Natural killer cell treated with Interleukin-12 subunit alpha and Interleukin-12 subunit beta and Interleukin-15 and Interleukin-18, amount 100 ng/mL, for 72 hours (primary cell): Measurements from ENCODE around the gene RBP5. TPM values are rescaled to one million over a fixed set of nuclear protein-coding genes. Genes with fewer than 3 reads are reported as not detected.

ENCODE experiments used
- ATAC-seq, 2 donors: fragments of 150-1000 bp; cut with Tn5 transposase in 1 of 2; sonication (Bioruptor Pico), chemical (Tn5 transposase) in 1 of 2; 2 replicates each; pipeline ENCODE4 v1.10.0; 2021
- DNase-seq: peaks from one replicate; pipeline ENCODE4 v3.0.0; 2022; ENCODE audit warnings: low spot score
- H3K27ac Mint-ChIP-seq, 2 donors: 1 replicate in 1 of 2; 2 replicates in 1 of 2; pipeline ENCODE4 v1.8.0; 2022; ENCODE audit warnings: mixed read lengths in 2 of 2, mild to moderate bottlenecking in 1 of 2, moderate library complexity in 1 of 2
- H3K27me3 Mint-ChIP-seq, 2 donors: 1 replicate in 1 of 2; 2 replicates in 1 of 2; pipeline ENCODE4 v1.8.0; 2022; ENCODE audit warnings: mixed read lengths in 2 of 2
- H3K36me3 Mint-ChIP-seq: one replicate; pipeline ENCODE4 v1.8.0; 2022; ENCODE audit warnings: mixed read lengths
- H3K4me1 Mint-ChIP-seq, 2 donors: 1 replicate in 1 of 2; 2 replicates in 1 of 2; pipeline ENCODE4 v1.8.0; 2022; ENCODE audit warnings: low read depth in 2 of 2, mixed read lengths in 2 of 2, mild to moderate bottlenecking in 1 of 2
- H3K4me3 Mint-ChIP-seq: one replicate; pipeline ENCODE4 v1.8.0; 2022; ENCODE audit warnings: mixed read lengths
- H3K9me3 Mint-ChIP-seq: 2 replicates; pipeline ENCODE4 v1.8.0; 2022; ENCODE audit warnings: mixed read lengths
- total RNA-seq, 2 donors: library from RNA; stranded (reverse); gene quantifications; one replicate each; pipeline ENCODE4 v1.2.3, GENCODE V29; 2022

RBP5 gene
- total RNA-seq, 2 donors from 2014 or later = not detected

- DNase-seq (no peak), ATAC-seq (no peak)
- Mint-ChIP-seq H3K27ac (no peak overlapping the region), H3K9me3 (no peaks in the 10 kb centered on the region), H3K4me1 (peaks cover 5% of the 10 kb centered on the region in 2 donors), H3K36me3 (no peaks in the 10 kb centered on the region), H3K4me3 (no peak overlapping the region), H3K27me3 (no peaks in the 10 kb centered on the region)
Measured at GRCh38 chr12:7096006-7096932, 32.4 kb downstream of the RBP5 start.

DNA sequence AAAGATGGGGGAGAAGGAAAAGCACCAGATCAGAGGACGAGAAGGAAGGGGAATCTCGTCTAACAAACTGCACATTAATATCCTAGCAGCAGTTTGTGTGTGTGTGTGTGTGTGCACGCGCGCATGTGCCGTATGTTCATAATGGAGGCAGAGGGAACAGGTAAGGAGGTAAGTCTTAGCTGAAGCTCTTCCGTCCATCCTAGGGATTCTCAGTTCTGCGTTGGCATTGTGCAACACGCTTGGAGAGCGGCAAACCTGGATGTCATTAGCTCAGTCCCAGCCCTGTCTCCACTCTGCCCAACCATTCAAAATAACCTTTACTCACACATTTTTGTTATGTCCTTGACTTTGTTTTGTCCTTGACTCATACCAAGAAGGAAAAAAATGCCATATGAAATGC is 34.8 kb downstream of the RBP5 start:
- H3K4me3 Mint-ChIP-seq = no peak overlapping the region
- no peaks in the 10 kb centered on the region for H3K9me3 Mint-ChIP-seq
- DNase-seq = no peak
- H3K27ac Mint-ChIP-seq = no peak overlapping the region
- no peaks in the 10 kb centered on the region for H3K27me3 Mint-ChIP-seq
- H3K4me1 Mint-ChIP-seq = peaks cover 5% of the 10 kb centered on the region in 2 donors
- H3K36me3 Mint-ChIP-seq = no peaks in the 10 kb centered on the region
- no peak for ATAC-seq

DNA sequence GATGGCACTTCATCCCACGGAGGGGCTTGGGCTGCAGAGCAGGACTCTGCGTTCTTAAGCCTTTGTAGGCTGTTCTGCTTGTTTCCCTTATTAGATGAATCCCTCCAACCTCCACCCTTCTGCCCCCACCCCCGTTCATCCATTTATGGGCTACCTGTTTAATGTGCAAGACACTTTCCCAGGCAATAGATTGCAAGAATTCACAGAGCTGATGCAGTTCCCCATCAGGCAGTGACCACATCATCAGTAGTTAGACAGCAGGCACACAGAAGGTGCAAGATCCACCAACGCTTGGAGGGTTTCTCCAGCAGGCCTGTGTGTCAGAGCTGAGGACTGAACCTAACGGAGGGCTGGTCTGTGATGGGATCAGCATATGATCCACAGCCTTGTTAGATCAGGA is 35.2 kb downstream of the RBP5 start:
- ATAC-seq = no peak
- Mint-ChIP-seq H3K4me1 (peaks cover 5% of the 10 kb centered on the region in 2 donors), H3K4me3 (no peak overlapping the region)

DNA sequence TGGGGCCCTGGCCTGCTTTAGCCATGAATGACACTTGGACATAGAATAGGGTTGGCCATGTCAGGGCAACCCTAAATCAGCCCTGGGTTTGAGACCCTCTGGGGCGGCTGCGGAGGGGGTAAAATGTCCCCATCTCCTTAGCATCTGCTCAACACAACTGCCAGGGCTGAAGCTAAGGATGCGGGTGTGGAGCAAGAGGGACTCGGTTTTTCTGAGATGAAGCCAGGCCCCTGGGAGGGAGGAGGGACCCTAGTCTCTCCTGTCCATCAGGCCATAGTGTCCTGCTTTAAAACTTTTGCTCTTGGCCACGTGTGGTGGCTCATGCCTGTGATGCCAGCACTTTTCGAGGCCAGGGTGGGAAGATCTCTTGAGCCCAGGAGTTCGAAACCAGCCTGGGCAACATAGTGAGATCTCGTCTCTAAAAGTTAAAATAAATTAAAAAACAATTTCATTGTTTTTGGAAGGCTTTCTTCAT is 35.7 kb downstream of the RBP5 start:
- H3K27ac Mint-ChIP-seq = no peak overlapping the region
- no peaks in the 10 kb centered on the region for H3K9me3 Mint-ChIP-seq
- no peaks in the 10 kb centered on the region for H3K36me3 Mint-ChIP-seq
- no peak for DNase-seq
- ATAC-seq = peak in 1 of 2 donors; percentile 17
- H3K4me3 Mint-ChIP-seq = no peak overlapping the region
- H3K4me1 Mint-ChIP-seq = peaks cover 5% of the 10 kb centered on the region in 2 donors
- H3K27me3 Mint-ChIP-seq = no peaks in the 10 kb centered on the region

More for the DNA sequence above, 35.2 kb downstream of the RBP5 start:
- Mint-ChIP-seq H3K36me3 (no peaks in the 10 kb centered on the region), H3K27me3 (no peaks in the 10 kb centered on the region), H3K9me3 (no peaks in the 10 kb centered on the region), H3K27ac (no peak overlapping the region)
- no peak for DNase-seq

- H3K9me3 Mint-ChIP-seq = no peaks in the 10 kb centered on the region
- DNase-seq (peak; percentile 70), ATAC-seq (peak; percentile 55 to 66)
- H3K27ac Mint-ChIP-seq = peak within 1 kb of the TSS in 1 of 2 donors; percentile 75
- peak within 1 kb of the TSS; percentile 75 for H3K4me3 Mint-ChIP-seq
- H3K4me1 Mint-ChIP-seq = peaks cover 5% of the 10 kb centered on the region in 2 donors
- H3K27me3 Mint-ChIP-seq = no peaks in the 10 kb centered on the region
- H3K36me3 Mint-ChIP-seq = no peaks in the 10 kb centered on the region
Measured at GRCh38 chr12:7092229-7092985, 36.3 kb downstream of the RBP5 start, which contains the start of gene C1R. TSS of gene C1R (minus strand) at chr12:7092445. CDS start at chr12:7092388, 57 bp downstream.

DNA sequence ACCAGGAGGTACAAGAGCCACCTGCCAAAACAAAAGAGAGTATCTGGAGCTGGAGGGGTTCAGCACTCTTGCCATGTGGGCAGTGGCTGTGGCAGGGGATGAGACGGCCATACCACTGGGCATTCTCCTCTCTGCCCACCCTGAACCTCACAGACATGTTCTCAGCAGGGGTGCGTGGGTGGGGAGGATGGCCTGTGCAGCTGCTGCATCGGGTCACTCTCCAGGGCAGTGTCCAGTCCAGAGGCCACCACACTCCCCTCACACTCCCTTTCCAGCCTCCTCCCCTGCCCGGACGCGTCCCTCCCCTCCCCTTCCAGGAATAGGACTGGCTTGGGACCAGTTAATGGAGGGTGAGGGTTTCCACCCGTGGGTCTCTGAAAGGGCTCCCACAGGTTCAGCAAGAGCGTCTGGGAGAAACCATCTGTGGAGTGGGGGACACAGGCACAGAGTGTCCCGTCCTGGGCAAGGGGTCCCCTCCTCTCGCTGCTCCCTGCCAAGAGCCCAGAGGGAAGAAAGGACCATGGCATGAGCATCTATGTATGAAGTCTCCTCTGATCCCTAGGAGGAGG is 36.9 kb downstream of the RBP5 start:
- no peaks in the 10 kb centered on the region for H3K27me3 Mint-ChIP-seq
- no peak for ATAC-seq
- H3K9me3 Mint-ChIP-seq = no peaks in the 10 kb centered on the region
- H3K36me3 Mint-ChIP-seq = no peaks in the 10 kb centered on the region
- DNase-seq = no peak
- peaks cover 5% of the 10 kb centered on the region in 2 donors for H3K4me1 Mint-ChIP-seq
- H3K27ac Mint-ChIP-seq = peak overlapping the region in 1 of 2 donors; percentile 75
- peak overlapping the region; percentile 75 for H3K4me3 Mint-ChIP-seq

- no peaks in the 10 kb centered on the region for H3K36me3 Mint-ChIP-seq
- H3K27ac Mint-ChIP-seq = no peak overlapping the region
- H3K9me3 Mint-ChIP-seq = no peaks in the 10 kb centered on the region
- ATAC-seq (no peak), DNase-seq (no peak)
- no peaks in the 10 kb centered on the region for H3K27me3 Mint-ChIP-seq
- H3K4me1 Mint-ChIP-seq = peaks cover 5% of the 10 kb centered on the region in 2 donors
- peak overlapping the region; percentile 15 for H3K4me3 Mint-ChIP-seq
Measured at GRCh38 chr12:7091171-7091570, 37.5 kb downstream of the RBP5 start.

GRCh38 chr12:7090222-7090998 is 38.3 kb downstream of the RBP5 start:
- DNase-seq (no peak), ATAC-seq (no peak)
- no peak overlapping the region for H3K27ac Mint-ChIP-seq
- H3K36me3 Mint-ChIP-seq = no peaks in the 10 kb centered on the region
- H3K4me1 Mint-ChIP-seq = peaks cover 5% of the 10 kb centered on the region in 2 donors
- H3K9me3 Mint-ChIP-seq = no peaks in the 10 kb centered on the region
- H3K4me3 Mint-ChIP-seq = no peak overlapping the region
- no peaks in the 10 kb centered on the region for H3K27me3 Mint-ChIP-seq

GRCh38 chr12:7089196-7089871 is 39.4 kb downstream of the RBP5 start:
- no peak overlapping the region for H3K27ac Mint-ChIP-seq
- DNase-seq = no peak
- ATAC-seq = peak in 1 of 2 donors; percentile 3
- H3K4me3 Mint-ChIP-seq = no peak overlapping the region
- H3K9me3 Mint-ChIP-seq = no peaks in the 10 kb centered on the region
- H3K27me3 Mint-ChIP-seq = no peaks in the 10 kb centered on the region
- peaks cover 5% of the 10 kb centered on the region in 2 donors for H3K4me1 Mint-ChIP-seq
- no peaks in the 10 kb centered on the region for H3K36me3 Mint-ChIP-seq

GRCh38 chr12:7083125-7083524 is 45.6 kb downstream of the RBP5 start:
- Mint-ChIP-seq H3K36me3 (peaks cover 8% of the 10 kb centered on the region), H3K9me3 (peaks cover 5% of the 10 kb centered on the region), H3K27me3 (no peaks in the 10 kb centered on the region), H3K4me3 (peak overlapping the region; percentile 2), H3K27ac (peak overlapping the region in 1 of 2 donors; percentile 2), H3K4me1 (peaks cover 5 to 7% of the 10 kb centered on the region in 2 donors)
- ATAC-seq (peak in 1 of 2 donors; percentile 49), DNase-seq (no peak)

DNA sequence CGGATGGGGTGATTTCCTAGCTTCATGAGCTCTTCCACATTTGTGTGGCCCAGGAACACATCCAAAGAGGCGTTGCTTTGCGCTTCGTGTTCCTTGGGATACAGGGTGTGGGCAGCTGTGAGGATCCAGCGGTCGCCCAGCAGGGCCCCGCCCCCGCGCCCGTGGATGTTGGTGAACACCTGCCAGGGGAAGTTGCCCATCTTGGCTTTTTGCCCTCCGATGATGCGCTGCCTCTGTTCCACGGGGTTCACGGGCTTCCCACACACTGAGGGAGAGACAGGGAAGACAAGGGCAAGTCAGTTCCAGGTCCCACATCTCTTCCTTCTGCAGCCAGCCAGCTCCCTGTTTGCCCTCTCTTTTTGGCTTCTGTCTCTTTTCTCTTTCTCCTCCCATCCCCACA is 47.7 kb downstream of the RBP5 start:
- Mint-ChIP-seq H3K27ac (no peak overlapping the region), H3K9me3 (peaks cover 5% of the 10 kb centered on the region), H3K27me3 (peaks cover 2 to 5% of the 10 kb centered on the region in 2 donors), H3K4me1 (peaks cover 8 to 12% of the 10 kb centered on the region in 2 donors), H3K36me3 (peaks cover 8% of the 10 kb centered on the region), H3K4me3 (no peak overlapping the region)
- ATAC-seq = no peak
- DNase-seq = no peak

DNA sequence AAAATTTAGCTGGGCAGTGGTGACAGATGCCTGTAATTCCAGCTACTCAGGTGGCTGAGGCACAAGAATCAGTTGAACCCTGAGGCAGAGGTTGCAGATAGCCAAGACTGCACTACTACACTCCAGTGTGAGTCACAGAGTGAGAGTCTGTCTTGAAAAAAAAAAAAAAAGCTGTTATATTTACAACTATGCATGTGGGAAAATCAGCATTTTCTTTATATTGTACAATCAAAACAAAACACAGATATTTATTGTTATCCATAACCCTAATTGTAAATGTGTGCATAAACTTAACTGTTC is 48.9 kb downstream of the RBP5 start:
- peaks cover 8% of the 10 kb centered on the region for H3K36me3 Mint-ChIP-seq
- peaks cover 5% of the 10 kb centered on the region for H3K9me3 Mint-ChIP-seq
- peaks cover 4 to 14% of the 10 kb centered on the region in 2 donors for H3K27me3 Mint-ChIP-seq
- H3K4me3 Mint-ChIP-seq = no peak overlapping the region
- DNase-seq (no peak), ATAC-seq (no peak)
- H3K4me1 Mint-ChIP-seq = peaks cover 18 to 21% of the 10 kb centered on the region in 2 donors
- no peak overlapping the region for H3K27ac Mint-ChIP-seq

GRCh38 chr12:7078163-7078562 is 50.5 kb downstream of the RBP5 start:
- H3K9me3 Mint-ChIP-seq = peaks cover 3% of the 10 kb centered on the region
- DNase-seq (no peak), ATAC-seq (no peak)
- H3K27ac Mint-ChIP-seq = no peak overlapping the region
- no peak overlapping the region for H3K4me3 Mint-ChIP-seq
- H3K36me3 Mint-ChIP-seq = peaks cover 4% of the 10 kb centered on the region
- peaks cover 6 to 20% of the 10 kb centered on the region in 2 donors for H3K27me3 Mint-ChIP-seq
- H3K4me1 Mint-ChIP-seq = peaks cover 15 to 17% of the 10 kb centered on the region in 2 donors
